ENCODE results near the gene CNIH3.

CNIH3 gene

DNA sequence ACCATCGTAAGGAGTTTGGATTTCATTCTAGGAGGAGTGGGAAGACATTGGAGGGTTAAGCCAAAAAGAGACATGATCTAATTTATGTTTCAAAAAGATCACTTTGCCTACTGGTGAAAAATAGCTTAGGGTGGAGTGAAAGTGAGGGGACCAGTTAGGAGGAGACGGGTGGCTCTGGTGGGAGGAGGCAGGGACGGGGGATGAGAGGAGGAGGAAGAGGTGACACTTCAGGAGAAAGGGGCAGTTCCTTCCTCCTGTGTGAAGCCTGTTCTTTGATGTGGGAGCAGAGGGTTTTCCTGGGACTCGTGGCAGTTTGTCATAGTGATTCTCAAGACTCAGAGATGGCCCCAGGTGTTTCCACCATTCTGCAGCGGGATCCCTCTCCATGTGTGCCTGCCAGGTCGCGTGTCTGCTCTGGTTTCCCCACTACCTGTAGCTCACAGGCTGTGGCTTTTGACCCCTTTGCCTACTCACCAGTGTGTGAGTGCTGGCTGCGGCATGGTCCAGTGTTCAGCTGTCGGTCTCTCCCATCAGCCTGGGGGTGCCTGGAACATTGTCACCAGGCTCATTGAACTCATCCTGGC is 102.4 kb downstream of the CNIH3 start:
- DNase-seq (ENCODE audit: extremely low read depth, low read depth) = no peak
- TF ChIP-seq, protein P1, sequence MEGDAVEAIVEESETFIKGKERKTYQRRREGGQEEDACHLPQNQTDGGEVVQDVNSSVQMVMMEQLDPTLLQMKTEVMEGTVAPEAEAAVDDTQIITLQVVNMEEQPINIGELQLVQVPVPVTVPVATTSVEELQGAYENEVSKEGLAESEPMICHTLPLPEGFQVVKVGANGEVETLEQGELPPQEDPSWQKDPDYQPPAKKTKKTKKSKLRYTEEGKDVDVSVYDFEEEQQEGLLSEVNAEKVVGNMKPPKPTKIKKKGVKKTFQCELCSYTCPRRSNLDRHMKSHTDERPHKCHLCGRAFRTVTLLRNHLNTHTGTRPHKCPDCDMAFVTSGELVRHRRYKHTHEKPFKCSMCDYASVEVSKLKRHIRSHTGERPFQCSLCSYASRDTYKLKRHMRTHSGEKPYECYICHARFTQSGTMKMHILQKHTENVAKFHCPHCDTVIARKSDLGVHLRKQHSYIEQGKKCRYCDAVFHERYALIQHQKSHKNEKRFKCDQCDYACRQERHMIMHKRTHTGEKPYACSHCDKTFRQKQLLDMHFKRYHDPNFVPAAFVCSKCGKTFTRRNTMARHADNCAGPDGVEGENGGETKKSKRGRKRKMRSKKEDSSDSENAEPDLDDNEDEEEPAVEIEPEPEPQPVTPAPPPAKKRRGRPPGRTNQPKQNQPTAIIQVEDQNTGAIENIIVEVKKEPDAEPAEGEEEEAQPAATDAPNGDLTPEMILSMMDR (IDR thresholded peaks at IDR 0.05; ENCODE audit: low read depth, low read length) = no peak

DNA sequence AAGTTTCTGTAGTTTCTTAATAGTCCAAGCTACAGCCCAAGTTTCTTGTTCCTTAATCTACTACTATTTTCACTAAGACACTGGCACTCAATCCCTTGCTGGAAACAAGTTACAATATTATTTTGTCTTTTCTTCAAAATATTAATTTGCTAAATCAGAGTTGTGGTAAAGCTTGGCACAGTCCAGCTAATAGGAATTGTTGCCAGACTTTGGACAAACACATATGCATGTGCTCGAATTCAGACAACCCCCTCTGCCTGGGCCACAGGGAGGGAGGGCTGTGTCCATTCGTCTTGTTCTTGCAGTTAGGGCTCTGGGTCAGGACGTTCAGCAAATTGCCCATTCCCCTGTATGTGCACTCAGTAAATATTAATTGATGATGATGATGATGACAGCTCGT is 103.6 kb downstream of the CNIH3 start:
- DNase-seq (ENCODE audit: extremely low read depth, low read depth) = no peak
- TF ChIP-seq, protein P1 (IDR thresholded peaks at IDR 0.05; ENCODE audit: low read depth, low read length) = no peak

DNA sequence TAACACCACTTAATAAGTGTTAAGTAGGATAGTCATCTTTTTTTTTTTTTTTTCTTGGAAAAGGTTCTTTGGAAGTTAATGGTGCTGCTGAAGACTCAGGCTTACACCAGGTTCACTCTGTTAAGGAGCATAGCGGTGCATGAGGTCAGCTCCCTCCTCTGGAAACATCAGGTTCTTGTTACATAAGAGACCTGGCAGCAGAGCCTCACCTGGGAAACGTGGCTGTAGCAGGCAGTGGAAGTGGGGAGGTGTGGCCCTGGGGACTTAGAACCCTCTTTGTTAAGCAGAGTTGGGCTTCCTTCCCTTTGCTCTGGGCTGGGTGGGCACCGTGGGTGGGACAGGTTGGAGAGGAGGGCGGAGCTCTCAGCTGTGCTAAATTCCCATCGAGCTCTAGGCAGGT is 104.1 kb downstream of the CNIH3 start:
- TF ChIP-seq, protein P1 (IDR thresholded peaks at IDR 0.05; ENCODE audit: low read depth, low read length) = no peak
- DNase-seq (ENCODE audit: extremely low read depth, low read depth) = no peak

DNA sequence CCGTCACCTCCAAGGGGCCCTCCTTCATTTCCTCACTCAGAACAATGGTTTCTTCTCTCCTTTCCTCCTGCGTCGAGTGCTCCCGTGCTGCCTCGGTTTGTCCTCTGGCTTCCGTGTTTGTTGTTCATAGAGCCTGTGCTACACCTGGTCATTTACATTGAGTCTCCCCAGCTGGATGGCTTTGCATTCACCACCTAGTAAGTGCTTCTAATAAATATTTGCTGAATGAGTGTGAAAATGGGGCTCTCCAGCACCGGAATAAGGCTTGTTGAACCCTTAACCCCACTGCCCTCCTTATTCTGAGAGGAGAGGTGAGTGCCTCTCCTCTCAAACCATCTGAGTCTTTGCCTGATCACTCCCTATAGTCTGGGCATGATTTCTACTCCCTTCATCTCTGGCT is 104.9 kb downstream of the CNIH3 start:
- TF ChIP-seq, protein P1 (IDR thresholded peaks at IDR 0.05; ENCODE audit: low read depth, low read length) = no peak
- DNase-seq (ENCODE audit: extremely low read depth, low read depth) = no peak

DNA sequence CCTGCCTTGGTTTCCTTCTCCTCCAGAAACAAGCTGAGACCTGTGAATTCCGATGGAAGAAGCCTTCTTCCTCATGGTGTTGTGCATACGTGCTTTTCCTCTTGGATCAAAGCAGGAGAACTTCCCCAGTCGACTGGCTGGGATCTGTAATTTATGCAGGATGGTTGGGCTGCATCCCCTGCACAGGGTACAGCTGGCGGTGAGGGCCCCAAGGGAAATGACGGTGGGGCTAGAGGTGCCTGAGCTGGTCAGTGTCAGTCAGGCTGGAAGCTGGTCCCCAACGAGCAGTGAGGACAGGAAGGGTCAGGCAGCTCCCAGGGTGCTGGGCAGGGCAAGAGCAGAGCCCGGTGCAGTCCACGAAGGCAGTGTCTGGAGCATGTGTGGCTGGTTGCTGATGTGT is 106.7 kb downstream of the CNIH3 start:
- DNase-seq (ENCODE audit: extremely low read depth, low read depth) = no peak
- TF ChIP-seq, protein P1 (IDR thresholded peaks at IDR 0.05; ENCODE audit: low read depth, low read length) = no peak

DNA sequence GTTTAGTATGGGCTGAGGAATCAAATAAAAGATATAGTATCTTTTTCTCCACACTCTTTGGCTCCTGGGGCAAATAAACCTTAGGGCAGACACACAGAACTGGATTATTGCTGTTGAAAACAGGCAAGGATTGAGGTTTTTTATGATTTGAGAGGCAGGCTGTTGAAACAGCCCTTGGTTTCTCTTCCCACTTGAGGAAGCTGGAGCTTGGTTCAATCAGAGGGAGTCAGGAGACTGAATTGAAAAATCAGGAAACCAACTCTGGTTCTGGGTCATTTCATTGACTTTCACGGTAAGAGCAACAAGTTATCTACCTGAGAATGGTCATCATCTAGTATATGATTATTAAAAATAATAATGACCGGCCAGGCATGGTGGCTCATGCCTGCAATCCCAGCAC is 108.4 kb downstream of the CNIH3 start:
- DNase-seq (ENCODE audit: extremely low read depth, low read depth) = no peak
- TF ChIP-seq, protein P1 (IDR thresholded peaks at IDR 0.05; ENCODE audit: low read depth, low read length) = no peak

DNA sequence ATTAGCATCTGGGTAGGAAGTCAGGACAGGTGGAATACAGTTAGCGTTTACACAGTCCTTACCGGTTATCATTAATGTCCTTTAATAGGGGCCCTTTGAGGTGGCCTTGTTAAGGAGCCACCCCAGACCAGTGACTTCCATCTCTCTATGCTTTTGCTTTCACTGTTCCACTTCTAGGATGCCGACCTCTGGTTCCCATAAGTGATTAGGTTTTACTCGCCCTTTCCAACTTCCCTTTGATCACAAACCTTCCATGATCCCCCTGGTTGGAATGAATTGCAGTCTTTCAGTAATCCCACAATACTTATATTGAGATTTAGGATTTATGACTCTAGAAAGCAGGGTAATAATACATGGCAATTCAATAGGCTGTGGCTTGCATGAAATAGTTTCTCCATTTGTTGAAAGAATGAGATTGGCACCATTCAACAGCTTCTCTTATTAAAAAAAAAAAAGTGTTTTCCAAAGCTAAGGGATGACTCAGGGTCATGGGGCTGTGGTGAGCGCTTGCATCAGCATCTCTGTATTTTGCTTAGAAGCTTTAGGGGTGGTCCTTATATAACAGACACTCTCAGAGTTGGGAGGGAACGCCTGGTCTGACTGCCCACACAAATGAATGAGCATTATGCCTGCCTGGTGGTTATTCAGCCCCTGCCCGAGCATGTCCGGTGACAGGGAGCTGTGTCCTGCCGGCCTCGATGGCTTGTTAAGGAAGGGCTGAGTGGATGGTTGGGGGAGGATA is 110.5 kb downstream of the CNIH3 start:
- TF ChIP-seq, protein P1 (IDR thresholded peaks at IDR 0.05; ENCODE audit: low read depth, low read length) = no peak
- DNase-seq (ENCODE audit: extremely low read depth, low read depth) = peak; percentile 88
